Liver (tissue), 9 donors: Measurements from ENCODE around the gene STAG2. TPM values are rescaled to one million over a fixed set of nuclear protein-coding genes. Genes with fewer than 3 reads are reported as not detected.

Experiments
- DNase-seq: peaks from one replicate; pipeline ENCODE4 v3.0.0-alpha.2; 2017; ENCODE audit warnings: low spot score
- H3K27ac ChIP-seq, 2 donors: one replicate each; pipeline ENCODE4 v1.7.0; 2013; ENCODE audit warnings: inconsistent platforms in 2 of 2, low read length in 2 of 2, control low read depth in 1 of 2, low read depth in 1 of 2, mild to moderate bottlenecking in 1 of 2
- H3K27me3 ChIP-seq, 4 donors: one replicate each; pipeline versions ENCODE4 v1.6.1 to v1.7.0; 2013; ENCODE audit warnings: low read length in 3 of 4, inconsistent platforms in 1 of 4, mild to moderate bottlenecking in 1 of 4, moderate library complexity in 1 of 4; ENCODE audit not compliant: control insufficient read depth in 4 of 4, insufficient read depth in 4 of 4
- H3K36me3 ChIP-seq, 4 donors: one replicate each; pipeline versions ENCODE4 v1.6.1 to v1.7.0; 2013; ENCODE audit warnings: low read length in 3 of 4, mild to moderate bottlenecking in 3 of 4, low read depth in 1 of 4, moderate library complexity in 1 of 4; ENCODE audit not compliant: control insufficient read depth in 4 of 4, insufficient read depth in 3 of 4
- H3K4me1 ChIP-seq, 4 donors: one replicate each; pipeline versions ENCODE4 v1.6.1 to v1.7.0; 2013; ENCODE audit warnings: low read length in 3 of 4, mild to moderate bottlenecking in 3 of 4, moderate library complexity in 1 of 4; ENCODE audit not compliant: control insufficient read depth in 4 of 4, insufficient read depth in 4 of 4
- H3K4me3 ChIP-seq, 3 donors: one replicate each; pipeline versions ENCODE4 v1.6.1 to v1.7.0; 2013; ENCODE audit warnings: low read length in 3 of 3, control low read depth in 1 of 3, low read depth in 1 of 3, mild to moderate bottlenecking in 1 of 3
- H3K9ac ChIP-seq, 2 donors: one replicate each; pipeline ENCODE4 v1.7.0; 2013; ENCODE audit warnings: low read length in 2 of 2, mild to moderate bottlenecking in 2 of 2, moderate library complexity in 2 of 2, control low read depth in 1 of 2, low read depth in 1 of 2
- H3K9me3 ChIP-seq, 4 donors: one replicate each; pipeline versions ENCODE4 v1.6.1 to v1.7.0; 2013; ENCODE audit warnings: low read length in 3 of 4; ENCODE audit not compliant: control insufficient read depth in 4 of 4
- CTCF ChIP-seq: fragments of 150-350 bp; IDR thresholded peaks from 2 replicates; pipeline ENCODE4 v1.5.1; 2017; ENCODE audit warnings: improper control_type of control experiment, low read depth, low read length; ENCODE audit not compliant: missing input control
- EGR1 ChIP-seq, 2 donors: IDR thresholded peaks; 2 replicates each; pipeline ENCODE4 v1.6.1; 2016 to 2018; ENCODE audit warnings: antibody characterized with exemption in 2 of 2, low read depth in 2 of 2
- FOXA1 ChIP-seq: IDR thresholded peaks from 2 replicates; pipeline ENCODE4 v1.6.1; 2016; ENCODE audit warnings: antibody characterized with exemption
- FOXA2 ChIP-seq: IDR thresholded peaks from 2 replicates; pipeline ENCODE4 v1.6.1; 2016; ENCODE audit warnings: antibody characterized with exemption
- GABPA ChIP-seq, 2 donors: IDR thresholded peaks in 1 of 2; conservative IDR thresholded peaks in 1 of 2; 2 replicates each; pipeline ENCODE4 v1.6.1; 2016; ENCODE audit warnings: antibody characterized with exemption in 2 of 2, mild to moderate bottlenecking in 1 of 2, moderate library complexity in 1 of 2
- JUND ChIP-seq, 2 donors: IDR thresholded peaks; 2 replicates each; pipeline ENCODE4 v1.6.1; 2016; ENCODE audit warnings: antibody characterized with exemption in 2 of 2
- NR2F2 ChIP-seq: IDR thresholded peaks from 2 replicates; pipeline ENCODE4 v1.6.1; 2016; ENCODE audit warnings: antibody characterized with exemption
- RAD21 ChIP-seq, 2 donors: IDR thresholded peaks; 2 replicates each; pipeline ENCODE4 v1.6.1; 2016; ENCODE audit warnings: antibody characterized with exemption in 2 of 2, mild to moderate bottlenecking in 2 of 2
- RXRA ChIP-seq, 2 donors: IDR thresholded peaks; 2 replicates each; pipeline ENCODE4 v1.6.1; 2017 to 2018; ENCODE audit warnings: antibody characterized with exemption in 2 of 2, mild to moderate bottlenecking in 1 of 2
- SP1 ChIP-seq: IDR thresholded peaks from 2 replicates; pipeline ENCODE4 v1.6.1; 2018; ENCODE audit warnings: antibody characterized with exemption, mild to moderate bottlenecking
- TAF1 ChIP-seq: conservative IDR thresholded peaks from 2 replicates; pipeline ENCODE4 v1.6.1; 2016; ENCODE audit warnings: antibody characterized with exemption, mild to moderate bottlenecking
- YY1 ChIP-seq: IDR thresholded peaks from 2 replicates; pipeline ENCODE4 v1.6.1; 2016; ENCODE audit warnings: antibody characterized with exemption, mild to moderate bottlenecking
- WGBS: extraction: QIAGEN DNeasy Blood & Tissue Kit; methylation state at CpG from one replicate; pipeline ENCODE4 v1.1.7; 2013; 5-methylcytosine and 5-hydroxymethylcytosine counted together
- polyA plus RNA-seq, 2 donors: library from polyadenylated mRNA; stranded (reverse) in 1 of 2; unstranded in 1 of 2; fragments of 200-250 nt in 1 of 2; fragments of >200 nt in 1 of 2; fragmentation: Nextera tagmentation in 1 of 2; extraction: Ambion mirVana in 1 of 2; gene quantifications; one replicate each; pipeline versions ENCODE4 v1.2.1 to v1.2.3, GENCODE V29; 2013 to 2015
- total RNA-seq, 2 donors: library from RNA; depleted of rRNA; stranded (reverse); fragments of >200 nt; gene quantifications; one replicate each; pipeline ENCODE4 v1.2.3, GENCODE V29; 2014
- TF ChIP-seq, protein P1 (sequence below): IDR thresholded peaks from 2 replicates; pipeline ENCODE4 v1.6.1; 2016; ENCODE audit warnings: antibody characterized with exemption
- TF ChIP-seq, protein P2 (sequence below): IDR thresholded peaks from 2 replicates; pipeline ENCODE4 v1.6.1; 2016; ENCODE audit warnings: antibody characterized with exemption, mild to moderate bottlenecking
- TF ChIP-seq, protein P3 (sequence below): IDR thresholded peaks from 2 replicates; pipeline ENCODE4 v1.6.1; 2016; ENCODE audit warnings: antibody characterized with exemption
- donor health status: healthy.
- donor health status: healthy.
- donor health status: healthy.
- donor health status: healthy.
- donor health status: healthy.

STAG2 gene
- total and polyA plus RNA-seq, 4 donors: 9.7 to 71.0 (median 23.9) TPM

DNA sequence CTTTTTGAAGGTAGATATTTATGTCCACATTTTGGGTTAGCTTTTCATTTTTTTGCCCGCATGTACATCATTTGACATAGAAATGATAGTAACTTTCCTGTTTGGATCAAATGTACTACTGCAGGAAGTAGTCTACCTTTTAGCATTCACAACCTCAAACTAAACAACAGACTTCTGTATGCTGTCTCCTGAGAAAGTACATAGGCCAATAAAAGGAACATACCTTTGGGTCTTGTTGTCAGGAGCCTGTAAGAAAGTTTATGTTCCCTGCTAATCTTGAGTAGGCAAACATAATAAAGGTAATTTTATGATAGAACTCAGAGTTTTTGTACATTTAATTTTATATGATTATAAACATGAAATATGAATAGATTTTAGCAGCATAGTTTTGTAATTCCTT, 54.2 kb downstream of the STAG2 start:
- peaks cover 0 to 9% (median under 1%) of the 10 kb centered on the region in 4 donors for H3K4me1 ChIP-seq

GRCh38 chrX:124016825-124017224, 55.3 kb downstream of the STAG2 start:
- no peaks in the 10 kb centered on the region for H3K36me3 ChIP-seq
- H3K27ac ChIP-seq: no peak overlapping the region
- DNase-seq: no peak
- no peak overlapping the region for H3K9ac ChIP-seq
- no peak overlapping the region for H3K4me3 ChIP-seq
- H3K4me1 ChIP-seq: peaks cover 0 to 6% (median 0%) of the 10 kb centered on the region in 4 donors
- H3K9me3 ChIP-seq: no peaks in the 10 kb centered on the region
- 95% methylated on average over 1 of the region's 1 CpG for WGBS
- no peaks in the 10 kb centered on the region for H3K27me3 ChIP-seq
- no peak for TF ChIP-seq RAD21 (IDR thresholded peaks at IDR 0.05)
- no peak for TF ChIP-seq GABPA (IDR thresholded peaks at IDR 0.05 in 1 of 2, conservative IDR thresholded peaks at IDR 0.05 in 1 of 2)
- TF ChIP-seq RXRA (IDR thresholded peaks at IDR 0.05): no peak
- TF ChIP-seq, protein P1, sequence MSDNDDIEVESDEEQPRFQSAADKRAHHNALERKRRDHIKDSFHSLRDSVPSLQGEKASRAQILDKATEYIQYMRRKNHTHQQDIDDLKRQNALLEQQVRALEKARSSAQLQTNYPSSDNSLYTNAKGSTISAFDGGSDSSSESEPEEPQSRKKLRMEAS: no peak

More for the DNA sequence above, 54.2 kb downstream of the STAG2 start:
- Histone ChIP-seq H3K9me3 (no peaks in the 10 kb centered on the region), H3K27me3 (no peaks in the 10 kb centered on the region), H3K27ac (no peak overlapping the region), H3K4me3 (no peak overlapping the region), H3K9ac (no peak overlapping the region), H3K36me3 (no peaks in the 10 kb centered on the region)
- no peak for TF ChIP-seq RAD21 (IDR thresholded peaks at IDR 0.05)
- no peak for TF ChIP-seq FOXA1
- no peak for TF ChIP-seq RXRA (IDR thresholded peaks at IDR 0.05)
- no peak for TF ChIP-seq FOXA2
- TF ChIP-seq, protein P2, sequence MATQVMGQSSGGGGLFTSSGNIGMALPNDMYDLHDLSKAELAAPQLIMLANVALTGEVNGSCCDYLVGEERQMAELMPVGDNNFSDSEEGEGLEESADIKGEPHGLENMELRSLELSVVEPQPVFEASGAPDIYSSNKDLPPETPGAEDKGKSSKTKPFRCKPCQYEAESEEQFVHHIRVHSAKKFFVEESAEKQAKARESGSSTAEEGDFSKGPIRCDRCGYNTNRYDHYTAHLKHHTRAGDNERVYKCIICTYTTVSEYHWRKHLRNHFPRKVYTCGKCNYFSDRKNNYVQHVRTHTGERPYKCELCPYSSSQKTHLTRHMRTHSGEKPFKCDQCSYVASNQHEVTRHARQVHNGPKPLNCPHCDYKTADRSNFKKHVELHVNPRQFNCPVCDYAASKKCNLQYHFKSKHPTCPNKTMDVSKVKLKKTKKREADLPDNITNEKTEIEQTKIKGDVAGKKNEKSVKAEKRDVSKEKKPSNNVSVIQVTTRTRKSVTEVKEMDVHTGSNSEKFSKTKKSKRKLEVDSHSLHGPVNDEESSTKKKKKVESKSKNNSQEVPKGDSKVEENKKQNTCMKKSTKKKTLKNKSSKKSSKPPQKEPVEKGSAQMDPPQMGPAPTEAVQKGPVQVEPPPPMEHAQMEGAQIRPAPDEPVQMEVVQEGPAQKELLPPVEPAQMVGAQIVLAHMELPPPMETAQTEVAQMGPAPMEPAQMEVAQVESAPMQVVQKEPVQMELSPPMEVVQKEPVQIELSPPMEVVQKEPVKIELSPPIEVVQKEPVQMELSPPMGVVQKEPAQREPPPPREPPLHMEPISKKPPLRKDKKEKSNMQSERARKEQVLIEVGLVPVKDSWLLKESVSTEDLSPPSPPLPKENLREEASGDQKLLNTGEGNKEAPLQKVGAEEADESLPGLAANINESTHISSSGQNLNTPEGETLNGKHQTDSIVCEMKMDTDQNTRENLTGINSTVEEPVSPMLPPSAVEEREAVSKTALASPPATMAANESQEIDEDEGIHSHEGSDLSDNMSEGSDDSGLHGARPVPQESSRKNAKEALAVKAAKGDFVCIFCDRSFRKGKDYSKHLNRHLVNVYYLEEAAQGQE: no peak
- no peak for TF ChIP-seq JUND (IDR thresholded peaks at IDR 0.05)
- TF ChIP-seq YY1: no peak
- TF ChIP-seq GABPA (IDR thresholded peaks at IDR 0.05 in 1 of 2, conservative IDR thresholded peaks at IDR 0.05 in 1 of 2): no peak
- TF ChIP-seq, protein P1: no peak
- TF ChIP-seq NR2F2: no peak
- DNase-seq: no peak
- WGBS: 81% methylated on average over 1 of the region's 1 CpG

DNA sequence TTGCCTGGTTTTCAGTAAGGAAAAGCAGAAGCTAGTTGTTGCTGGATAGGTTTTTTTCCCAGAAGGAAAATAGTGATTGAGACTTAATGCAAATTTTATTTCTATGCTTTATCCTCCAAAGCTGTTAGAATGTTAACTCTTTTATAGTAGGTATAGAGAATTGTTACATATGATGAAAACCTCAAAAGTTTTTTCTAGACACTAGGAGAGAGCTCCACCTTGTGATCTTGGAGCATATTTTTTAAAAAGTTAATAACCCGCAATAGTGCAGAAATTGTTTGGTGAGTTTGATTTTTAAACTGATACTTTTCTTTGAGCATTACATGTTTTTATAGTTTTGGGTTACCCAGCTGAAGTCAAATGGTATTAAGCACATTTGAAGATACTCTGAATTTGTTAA, 56.5 kb downstream of the STAG2 start:
- Histone ChIP-seq H3K4me1 (no peaks in the 10 kb centered on the region), H3K9ac (no peak overlapping the region), H3K9me3 (no peaks in the 10 kb centered on the region), H3K36me3 (no peaks in the 10 kb centered on the region), H3K27me3 (no peaks in the 10 kb centered on the region), H3K4me3 (no peak overlapping the region), H3K27ac (no peak overlapping the region)
- no peak for DNase-seq
- TF ChIP-seq EGR1 (IDR thresholded peaks at IDR 0.05; ENCODE audit: low read depth in 2 of 2): no peak
- TF ChIP-seq SP1: no peak
- TF ChIP-seq TAF1: no peak
- TF ChIP-seq RXRA (IDR thresholded peaks at IDR 0.05): no peak
- TF ChIP-seq, protein P1: no peak
- TF ChIP-seq FOXA2: no peak
- TF ChIP-seq, protein P2: no peak
- no peak for TF ChIP-seq CTCF
- TF ChIP-seq, protein P3, sequence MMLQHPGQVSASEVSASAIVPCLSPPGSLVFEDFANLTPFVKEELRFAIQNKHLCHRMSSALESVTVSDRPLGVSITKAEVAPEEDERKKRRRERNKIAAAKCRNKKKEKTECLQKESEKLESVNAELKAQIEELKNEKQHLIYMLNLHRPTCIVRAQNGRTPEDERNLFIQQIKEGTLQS: no peak
- TF ChIP-seq YY1: no peak
- TF ChIP-seq GABPA (IDR thresholded peaks at IDR 0.05 in 1 of 2, conservative IDR thresholded peaks at IDR 0.05 in 1 of 2): no peak
- WGBS: 64% methylated on average over 1 of the region's 1 CpG
